HepG2 (cell line): ENCODE results near the gene TFPI. TPM values are rescaled to one million over a fixed set of nuclear protein-coding genes. Genes with fewer than 3 reads are reported as not detected.
A peak's percentile ranks its signal among the peaks of the same experiment; 100 is the strongest.

Source experiments
- EHMT2 ChIP-seq: fragments of 200-600 bp; sonication (generic); IDR thresholded peaks from 2 replicates; pipeline ENCODE4 v1.7.0; 2017; ENCODE audit warnings: antibody characterized with exemption, low read depth, low read length, borderline replicate concordance
- FOXP4 ChIP-seq: sonication (generic); formaldehyde crosslinking; IDR thresholded peaks from 2 replicates; pipeline ENCODE4 v1.4.0; 2020; ENCODE audit warnings: missing genetic modification reagents
- GLI4 ChIP-seq: sonication (generic); formaldehyde crosslinking; IDR thresholded peaks from 2 replicates; pipeline ENCODE4 v1.5.1; 2020; ENCODE audit warnings: missing genetic modification reagents, mild to moderate bottlenecking, moderate library complexity, borderline replicate concordance
- LCORL ChIP-seq, 2 experiments: fragments of 450-650 bp in 1 of 2; sonication (generic) in 1 of 2; formaldehyde crosslinking in 1 of 2; IDR thresholded peaks; 2 replicates each; pipeline versions ENCODE4 v1.5.0 to v1.6.1; 2017 to 2020; ENCODE audit warnings: antibody characterized with exemption in 1 of 2, missing genetic modification reagents in 1 of 2
- NCOR1 ChIP-seq: fragments of 200-600 bp; sonication (generic); IDR thresholded peaks from 2 replicates; pipeline ENCODE4 v1.7.0; 2017; ENCODE audit warnings: antibody characterized with exemption, low read length, borderline replicate concordance
- PBX2 ChIP-seq: IDR thresholded peaks from 2 replicates; pipeline ENCODE4 v1.6.1; 2016; ENCODE audit warnings: control low read depth
- PHB2 ChIP-seq: fragments of 450-650 bp; IDR thresholded peaks from 2 replicates; pipeline ENCODE4 v1.6.1; 2018; ENCODE audit not compliant: partially characterized antibody
- SP4 ChIP-seq: sonication (generic); formaldehyde crosslinking; IDR thresholded peaks from 2 replicates; pipeline ENCODE4 v1.8.1; 2023; ENCODE audit warnings: mild to moderate bottlenecking, missing genetic modification reagents
- SYNCRIP ChIP-seq: fragments of 200-400 bp; formaldehyde crosslinking; IDR thresholded peaks from 2 replicates; pipeline ENCODE4 v1.6.1; 2018; ENCODE audit warnings: mild to moderate bottlenecking, low read depth, low read length; ENCODE audit not compliant: insufficient read depth
- TBX2 ChIP-seq: sonication (generic); formaldehyde crosslinking; IDR thresholded peaks from 2 replicates; pipeline ENCODE4 v1.5.0; 2020; ENCODE audit warnings: missing genetic modification reagents, mild to moderate bottlenecking, borderline replicate concordance
- ZNF317 ChIP-seq: sonication (generic); formaldehyde crosslinking; IDR thresholded peaks from 2 replicates; pipeline ENCODE4 v1.5.0; 2020; ENCODE audit warnings: mild to moderate bottlenecking, missing genetic modification reagents
- ZNF710 ChIP-seq: sonication (generic); formaldehyde crosslinking; IDR thresholded peaks from 2 replicates; pipeline ENCODE4 v1.5.0; 2020; ENCODE audit warnings: mild to moderate bottlenecking, missing genetic modification reagents, borderline replicate concordance
- ZNF790 ChIP-seq: sonication (generic); formaldehyde crosslinking; IDR thresholded peaks from 2 replicates; pipeline ENCODE4 v1.8.0; 2022; ENCODE audit warnings: missing genetic modification reagents, mild to moderate bottlenecking, borderline replicate concordance
- ZSCAN29 ChIP-seq: sonication (generic); formaldehyde crosslinking; conservative IDR thresholded peaks from 2 replicates; pipeline ENCODE4 v1.4.0; 2020; ENCODE audit warnings: mild to moderate bottlenecking, missing genetic modification reagents
- polyA plus RNA-seq, 8 experiments: library from polyadenylated mRNA; depleted of rRNA in 3 of 8; stranded (reverse) in 7 of 8; unstranded in 1 of 8; fragments of >200 nt; fragmentation: Illumina TruSeq in 4 of 8; extraction: Trizol in 4 of 8; gene quantifications; 2 replicates each; pipeline versions ENCODE4 v1.2.1 to v1.2.3, GENCODE V29; 2011 to 2016; ENCODE audit warnings: low read depth in 4 of 8, missing spikeins in 1 of 8, mixed read lengths in 1 of 8; ENCODE audit not compliant: insufficient read depth in 1 of 8
- total RNA-seq, 5 experiments: library from RNA; depleted of rRNA; stranded (reverse); fragments of >200 nt; fragmentation: Illumina TruSeq; extraction: Trizol; gene quantifications; 2 replicates each; pipeline ENCODE4 v1.2.3, GENCODE V29; 2016; ENCODE audit warnings: low read depth in 1 of 5

Gene TFPI
- total and polyA plus RNA-seq, 2 of the 13 experiments (the other 11 are each of a cell fraction or from before 2014, with no cell fraction given) = 301 to 436 TPM

- TF ChIP-seq GLI4 (no peak), ZSCAN29 (CRISPR knock-in tag) (0 out of 2 replicates have a peak, but pooled peaks have one; percentile 21), PHB2 (no peak), PBX2 (no peak), LCORL (IDR thresholded peaks at IDR 0.05) (no peak), LCORL (CRISPR knock-in tag; IDR thresholded peaks at IDR 0.05) (peak; percentile 58), ZNF790 (CRISPR knock-in tag) (0 out of 2 replicates have a peak, but pooled peaks have one; percentile 50), SP4 (CRISPR knock-in tag) (no peak), EHMT2 (peak; percentile 31; the same call in 1 of the 2 replicates), TBX2 (CRISPR knock-in tag) (peak; percentile 41; the same call in 1 of the 2 replicates), SYNCRIP (no peak), NCOR1 (peak; percentile 55; the same call in 1 of the 2 replicates), FOXP4 (peak; percentile 85), ZNF317 (peak; percentile 60; the same call in 1 of the 2 replicates), ZNF710 (CRISPR knock-in tag) (peak; percentile 58; the same call in 1 of the 2 replicates)
Measured at GRCh38 chr2:187529977-187530721, 24.1 kb downstream of the TFPI start (continued).
